HepG2 (cell line): ENCODE data around the gene SMO. TPM values are rescaled to one million over a fixed set of nuclear protein-coding genes. Genes with fewer than 3 reads are reported as not detected.

Experiments
- AGO1 ChIP-seq: fragments of 200-400 bp; formaldehyde crosslinking; IDR thresholded peaks from 2 replicates; pipeline ENCODE4 v1.6.1; 2017; ENCODE audit warnings: mild to moderate bottlenecking, low read depth, low read length, moderate library complexity; ENCODE audit not compliant: poor library complexity, severe bottlenecking
- BATF2 ChIP-seq: sonication (generic); formaldehyde crosslinking; IDR thresholded peaks from 2 replicates; pipeline ENCODE4 v1.8.0; 2022; ENCODE audit warnings: mild to moderate bottlenecking, missing genetic modification reagents, moderate library complexity
- GMEB1 ChIP-seq: sonication (generic); formaldehyde crosslinking; IDR thresholded peaks from 2 replicates; pipeline ENCODE4 v1.5.1; 2020; ENCODE audit warnings: missing genetic modification reagents, mild to moderate bottlenecking, borderline replicate concordance
- KDM6A ChIP-seq: IDR thresholded peaks from 2 replicates; pipeline ENCODE4 v1.6.1; 2016; ENCODE audit warnings: low read depth
- NFE2L2 ChIP-seq: fragments of 150-350 bp; IDR thresholded peaks from 2 replicates; pipeline ENCODE4 v1.6.1; 2014; ENCODE audit warnings: low read length
- PAWR ChIP-seq: sonication (generic); formaldehyde crosslinking; IDR thresholded peaks from 2 replicates; pipeline ENCODE4 v1.4.0; 2020; ENCODE audit warnings: missing genetic modification reagents, mild to moderate bottlenecking, borderline replicate concordance
- PLSCR1 ChIP-seq: sonication (generic); formaldehyde crosslinking; IDR thresholded peaks from 2 replicates; pipeline ENCODE4 v1.5.0; 2020; ENCODE audit warnings: missing genetic modification reagents, mild to moderate bottlenecking, borderline replicate concordance
- RORA ChIP-seq: sonication (generic); formaldehyde crosslinking; IDR thresholded peaks from 2 replicates; pipeline ENCODE4 v1.5.0; 2020; ENCODE audit warnings: mild to moderate bottlenecking, missing genetic modification reagents, moderate library complexity
- TCF7L2 ChIP-seq: IDR thresholded peaks from 2 replicates; pipeline ENCODE4 v1.6.1; 2011; ENCODE audit warnings: mild to moderate bottlenecking, low read depth, low read length, moderate library complexity
- TFAP4 ChIP-seq: sonication (generic); IDR thresholded peaks from 2 replicates; pipeline ENCODE4 v1.6.1; 2016; ENCODE audit warnings: low read depth, borderline replicate concordance
- TFDP1 ChIP-seq: IDR thresholded peaks from 2 replicates; pipeline ENCODE4 v1.6.1; 2016; ENCODE audit warnings: missing compliant biosample characterization, missing genetic modification reagents, borderline replicate concordance
- YY1 ChIP-seq: IDR thresholded peaks from 2 replicates; pipeline ENCODE4 v1.6.1; 2011; ENCODE audit warnings: low read length, low read depth, moderate library complexity, mild to moderate bottlenecking; ENCODE audit not compliant: insufficient read depth, insufficient replicate concordance
- ZC3H13 ChIP-seq: sonication (generic); formaldehyde crosslinking; IDR thresholded peaks from 2 replicates; pipeline ENCODE4 v1.8.1; 2023; ENCODE audit warnings: mild to moderate bottlenecking, missing genetic modification reagents, moderate library complexity
- ZMYM4 ChIP-seq: sonication (generic); formaldehyde crosslinking; IDR thresholded peaks from 2 replicates; pipeline ENCODE4 v1.8.1; 2023; ENCODE audit warnings: mild to moderate bottlenecking, missing genetic modification reagents
- ZNF253 ChIP-seq: sonication (generic); formaldehyde crosslinking; IDR thresholded peaks from 2 replicates; pipeline ENCODE4 v1.8.0; 2022; ENCODE audit warnings: mild to moderate bottlenecking, missing genetic modification reagents, borderline replicate concordance
- ZNF263 ChIP-seq: sonication (generic); formaldehyde crosslinking; IDR thresholded peaks from 2 replicates; pipeline ENCODE4 v1.4.0; 2020; ENCODE audit warnings: missing genetic modification reagents
- ZNF34 ChIP-seq: sonication (generic); formaldehyde crosslinking; IDR thresholded peaks from 2 replicates; pipeline ENCODE4 v1.4.0; 2020; ENCODE audit warnings: mild to moderate bottlenecking, missing genetic modification reagents, borderline replicate concordance
- ZNF501 ChIP-seq: sonication (generic); formaldehyde crosslinking; IDR thresholded peaks from 2 replicates; pipeline ENCODE4 v1.5.1; 2020; ENCODE audit warnings: mild to moderate bottlenecking, moderate library complexity, missing genetic modification reagents
- ZNF607 ChIP-seq: sonication (generic); formaldehyde crosslinking; IDR thresholded peaks from 2 replicates; pipeline ENCODE4 v1.5.1; 2020; ENCODE audit warnings: missing genetic modification reagents, mild to moderate bottlenecking, borderline replicate concordance
- ZNF614 ChIP-seq: IDR thresholded peaks from 2 replicates; pipeline ENCODE4 v1.6.1; 2018; ENCODE audit warnings: missing biosample characterization, missing genetic modification reagents, inconsistent platforms, borderline replicate concordance
- ZNF770 ChIP-seq: sonication (generic); formaldehyde crosslinking; IDR thresholded peaks from 2 replicates; pipeline ENCODE4 v1.5.0; 2020; ENCODE audit warnings: mild to moderate bottlenecking, missing genetic modification reagents
- ZSCAN31 ChIP-seq: sonication (generic); formaldehyde crosslinking; IDR thresholded peaks from 2 replicates; pipeline ENCODE4 v1.5.0; 2020; ENCODE audit warnings: low read depth, mild to moderate bottlenecking, missing genetic modification reagents
- polyA plus RNA-seq, 8 experiments: library from polyadenylated mRNA; depleted of rRNA in 3 of 8; stranded (reverse) in 7 of 8; unstranded in 1 of 8; fragments of >200 nt; fragmentation: Illumina TruSeq in 4 of 8; extraction: Trizol in 4 of 8; gene quantifications; 2 replicates each; pipeline versions ENCODE4 v1.2.1 to v1.2.3, GENCODE V29; 2011 to 2016; ENCODE audit warnings: low read depth in 4 of 8, missing spikeins in 1 of 8, mixed read lengths in 1 of 8; ENCODE audit not compliant: insufficient read depth in 1 of 8
- total RNA-seq, 5 experiments: library from RNA; depleted of rRNA; stranded (reverse); fragments of >200 nt; fragmentation: Illumina TruSeq; extraction: Trizol; gene quantifications; 2 replicates each; pipeline ENCODE4 v1.2.3, GENCODE V29; 2016; ENCODE audit warnings: low read depth in 1 of 5

Gene SMO
- total and polyA plus RNA-seq, 2 of the 13 experiments (the other 11 are each of a cell fraction or from before 2014, with no cell fraction given): 23.8 to 32.3 TPM

- no peak for TF ChIP-seq BATF2
- TF ChIP-seq ZNF253 (CRISPR knock-in tag): no peak
- TF ChIP-seq NFE2L2: no peak
- TF ChIP-seq YY1: peak; percentile 35
- no peak for TF ChIP-seq ZNF263 (CRISPR knock-in tag)
- 0 out of 2 replicates have a peak, but pooled peaks have one; percentile 17 for TF ChIP-seq ZNF607 (CRISPR knock-in tag)
- 0 out of 2 replicates have a peak, but pooled peaks have one; percentile 12 for TF ChIP-seq KDM6A
- TF ChIP-seq ZNF34: no peak
- TF ChIP-seq AGO1: peak; percentile 16
- peak; percentile 44; the same call in 1 of the 2 replicates for TF ChIP-seq ZMYM4
- TF ChIP-seq ZC3H13 (CRISPR knock-in tag): 0 out of 2 replicates have a peak, but pooled peaks have one; percentile 26
- TF ChIP-seq PLSCR1: no peak
- TF ChIP-seq ZNF501: no peak
- 0 out of 2 replicates have a peak, but pooled peaks have one; percentile 31 for TF ChIP-seq ZNF614 (CRISPR knock-in tag)
- TF ChIP-seq GMEB1 (CRISPR knock-in tag): peak; percentile 40
- TF ChIP-seq TFAP4: no peak
- no peak for TF ChIP-seq RORA (CRISPR knock-in tag)
- no peak for TF ChIP-seq ZSCAN31 (CRISPR knock-in tag)
- peak; percentile 58; the same call in 1 of the 2 replicates for TF ChIP-seq TFDP1 (CRISPR knock-in tag)
- no peak for TF ChIP-seq TCF7L2
- TF ChIP-seq PAWR (CRISPR knock-in tag): no peak
- no peak for TF ChIP-seq ZNF770 (CRISPR knock-in tag)
Observed at GRCh38 chr7:129188372-129188891, at the start of gene SMO (continued).
